Sigmoid colon (tissue), 4 donors: Measurements from ENCODE around the gene PRMT9.

Experiments used
- POLR2A ChIP-seq, 2 donors: fragments of 450-650 bp; IDR thresholded peaks; one replicate each; pipeline ENCODE4 v1.6.1; 2016; ENCODE audit warnings: antibody characterized with exemption in 2 of 2, mild to moderate bottlenecking in 2 of 2, moderate library complexity in 2 of 2
- POLR2AphosphoS5 ChIP-seq, 4 donors: sonication (generic); formaldehyde crosslinking; IDR thresholded peaks; one replicate each; pipeline ENCODE4 v1.6.1; 2017; ENCODE audit warnings: antibody characterized with exemption in 4 of 4
- TF ChIP-seq, protein P1 (sequence below), 4 experiments: fragments of 450-650 bp in 3 of 4; fragments of 200-600 bp in 1 of 4; IDR thresholded peaks; one replicate each; pipeline ENCODE4 v1.5.1; 2016 to 2019; ENCODE audit warnings: antibody characterized with exemption in 4 of 4, mild to moderate bottlenecking in 3 of 4, moderate library complexity in 2 of 4

DNA sequence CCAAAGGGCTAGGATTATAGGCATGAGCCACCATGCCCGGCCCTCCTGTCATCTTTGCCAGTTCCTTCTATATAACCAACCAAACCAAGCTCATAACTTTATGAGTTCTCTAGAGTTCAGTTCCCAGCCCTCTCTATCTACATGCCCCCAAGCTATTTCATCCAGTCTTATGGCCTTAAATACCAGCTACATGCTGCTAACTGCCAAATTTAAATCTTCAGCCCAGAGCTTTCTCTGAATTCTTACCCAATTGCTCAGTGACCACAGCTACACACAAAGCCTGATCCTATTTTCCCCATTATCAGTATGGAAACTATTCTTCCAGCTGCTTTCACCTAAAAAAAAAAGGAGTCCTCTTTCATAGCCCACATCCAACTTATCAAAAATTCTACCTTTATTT, 43.6 kb downstream of the PRMT9 start:
- TF ChIP-seq, protein P1, sequence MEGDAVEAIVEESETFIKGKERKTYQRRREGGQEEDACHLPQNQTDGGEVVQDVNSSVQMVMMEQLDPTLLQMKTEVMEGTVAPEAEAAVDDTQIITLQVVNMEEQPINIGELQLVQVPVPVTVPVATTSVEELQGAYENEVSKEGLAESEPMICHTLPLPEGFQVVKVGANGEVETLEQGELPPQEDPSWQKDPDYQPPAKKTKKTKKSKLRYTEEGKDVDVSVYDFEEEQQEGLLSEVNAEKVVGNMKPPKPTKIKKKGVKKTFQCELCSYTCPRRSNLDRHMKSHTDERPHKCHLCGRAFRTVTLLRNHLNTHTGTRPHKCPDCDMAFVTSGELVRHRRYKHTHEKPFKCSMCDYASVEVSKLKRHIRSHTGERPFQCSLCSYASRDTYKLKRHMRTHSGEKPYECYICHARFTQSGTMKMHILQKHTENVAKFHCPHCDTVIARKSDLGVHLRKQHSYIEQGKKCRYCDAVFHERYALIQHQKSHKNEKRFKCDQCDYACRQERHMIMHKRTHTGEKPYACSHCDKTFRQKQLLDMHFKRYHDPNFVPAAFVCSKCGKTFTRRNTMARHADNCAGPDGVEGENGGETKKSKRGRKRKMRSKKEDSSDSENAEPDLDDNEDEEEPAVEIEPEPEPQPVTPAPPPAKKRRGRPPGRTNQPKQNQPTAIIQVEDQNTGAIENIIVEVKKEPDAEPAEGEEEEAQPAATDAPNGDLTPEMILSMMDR (IDR thresholded peaks at IDR 0.05), result no peak
- no peak for TF ChIP-seq POLR2AphosphoS5 (IDR thresholded peaks at IDR 0.05)
- no peak for TF ChIP-seq POLR2A (IDR thresholded peaks at IDR 0.05)
